ENCODE data around the gene ATP5PB. TPM values are rescaled to one million over a fixed set of nuclear protein-coding genes. Genes with fewer than 3 reads are reported as not detected.

The ATP5PB gene
- polyA plus RNA-seq, 1 donor from 2014 or later: 597 TPM

DNA sequence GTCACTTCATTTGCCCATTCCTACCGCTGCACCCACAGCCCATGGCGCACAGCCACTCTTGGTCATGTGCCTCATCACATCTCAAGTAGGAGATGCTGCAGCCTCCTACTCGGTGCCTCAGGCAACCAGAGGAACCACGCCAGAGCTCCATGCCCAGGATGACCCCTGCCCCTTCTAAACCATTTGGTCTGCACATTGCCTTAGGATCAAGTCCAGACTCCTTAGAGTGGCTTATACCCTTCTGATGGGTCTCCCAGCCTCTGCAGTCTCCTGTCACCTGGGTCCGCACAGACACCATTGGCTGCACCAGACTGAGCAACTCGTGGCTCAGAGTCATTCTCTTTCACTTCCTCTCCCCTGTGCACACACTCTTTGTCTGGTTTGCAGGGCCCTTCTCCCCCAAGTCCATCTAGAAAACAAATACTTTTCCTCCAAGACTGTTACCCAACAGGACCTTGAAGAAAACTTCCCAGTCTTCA is 56.4 kb downstream of the ATP5PB start:
- Histone ChIP-seq H3K4me2 (ENCODE audit: low read length) (no peak overlapping the region), H3K9ac (ENCODE audit: low read length) (no peak overlapping the region), H3K4me3 (ENCODE audit: low read length) (no peak overlapping the region), H2AFZ (ENCODE audit: low read depth, low read length) (no peak overlapping the region), H3K79me2 (replicated peaks; ENCODE audit: insufficient read depth, low read length) (no peaks in the 10 kb centered on the region), H3K9me2 (ENCODE audit: insufficient read depth, low read length) (no peaks in the 10 kb centered on the region), H3K9me3 (ENCODE audit: low read length) (no peaks in the 10 kb centered on the region), H3K36me3 (ENCODE audit: insufficient read depth, low read length) (no peaks in the 10 kb centered on the region), H3K27me3 (ENCODE audit: insufficient read depth, low read depth, low read length) (no peaks in the 10 kb centered on the region), H4K20me1 (ENCODE audit: insufficient read depth) (no peaks in the 10 kb centered on the region), H3K27ac (ENCODE audit: low read length) (no peak overlapping the region), H3F3A (ENCODE audit: insufficient read depth, low read length, poor library complexity, severe bottlenecking) (no peaks in the 10 kb centered on the region)
- TF ChIP-seq, protein P1, sequence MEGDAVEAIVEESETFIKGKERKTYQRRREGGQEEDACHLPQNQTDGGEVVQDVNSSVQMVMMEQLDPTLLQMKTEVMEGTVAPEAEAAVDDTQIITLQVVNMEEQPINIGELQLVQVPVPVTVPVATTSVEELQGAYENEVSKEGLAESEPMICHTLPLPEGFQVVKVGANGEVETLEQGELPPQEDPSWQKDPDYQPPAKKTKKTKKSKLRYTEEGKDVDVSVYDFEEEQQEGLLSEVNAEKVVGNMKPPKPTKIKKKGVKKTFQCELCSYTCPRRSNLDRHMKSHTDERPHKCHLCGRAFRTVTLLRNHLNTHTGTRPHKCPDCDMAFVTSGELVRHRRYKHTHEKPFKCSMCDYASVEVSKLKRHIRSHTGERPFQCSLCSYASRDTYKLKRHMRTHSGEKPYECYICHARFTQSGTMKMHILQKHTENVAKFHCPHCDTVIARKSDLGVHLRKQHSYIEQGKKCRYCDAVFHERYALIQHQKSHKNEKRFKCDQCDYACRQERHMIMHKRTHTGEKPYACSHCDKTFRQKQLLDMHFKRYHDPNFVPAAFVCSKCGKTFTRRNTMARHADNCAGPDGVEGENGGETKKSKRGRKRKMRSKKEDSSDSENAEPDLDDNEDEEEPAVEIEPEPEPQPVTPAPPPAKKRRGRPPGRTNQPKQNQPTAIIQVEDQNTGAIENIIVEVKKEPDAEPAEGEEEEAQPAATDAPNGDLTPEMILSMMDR (IDR thresholded peaks at IDR 0.05; ENCODE audit: poor library complexity, severe bottlenecking): no peak
- TF ChIP-seq MXI1 (conservative IDR thresholded peaks at IDR 0.05; ENCODE audit: poor library complexity, severe bottlenecking) (no peak), EZH2 (IDR thresholded peaks at IDR 0.05; ENCODE audit: borderline replicate concordance, insufficient read depth, low read length, poor library complexity, severe bottlenecking) (no peak), TAF1 (IDR thresholded peaks at IDR 0.05; ENCODE audit: low read depth) (no peak), RAD21 (conservative IDR thresholded peaks at IDR 0.05) (no peak), SMC3 (conservative IDR thresholded peaks at IDR 0.05; ENCODE audit: poor library complexity) (no peak), POLR2AphosphoS5 (IDR thresholded peaks at IDR 0.05) (no peak), EP300 (conservative IDR thresholded peaks at IDR 0.05; ENCODE audit: poor library complexity, severe bottlenecking) (no peak)
- TF ChIP-seq, protein P2, sequence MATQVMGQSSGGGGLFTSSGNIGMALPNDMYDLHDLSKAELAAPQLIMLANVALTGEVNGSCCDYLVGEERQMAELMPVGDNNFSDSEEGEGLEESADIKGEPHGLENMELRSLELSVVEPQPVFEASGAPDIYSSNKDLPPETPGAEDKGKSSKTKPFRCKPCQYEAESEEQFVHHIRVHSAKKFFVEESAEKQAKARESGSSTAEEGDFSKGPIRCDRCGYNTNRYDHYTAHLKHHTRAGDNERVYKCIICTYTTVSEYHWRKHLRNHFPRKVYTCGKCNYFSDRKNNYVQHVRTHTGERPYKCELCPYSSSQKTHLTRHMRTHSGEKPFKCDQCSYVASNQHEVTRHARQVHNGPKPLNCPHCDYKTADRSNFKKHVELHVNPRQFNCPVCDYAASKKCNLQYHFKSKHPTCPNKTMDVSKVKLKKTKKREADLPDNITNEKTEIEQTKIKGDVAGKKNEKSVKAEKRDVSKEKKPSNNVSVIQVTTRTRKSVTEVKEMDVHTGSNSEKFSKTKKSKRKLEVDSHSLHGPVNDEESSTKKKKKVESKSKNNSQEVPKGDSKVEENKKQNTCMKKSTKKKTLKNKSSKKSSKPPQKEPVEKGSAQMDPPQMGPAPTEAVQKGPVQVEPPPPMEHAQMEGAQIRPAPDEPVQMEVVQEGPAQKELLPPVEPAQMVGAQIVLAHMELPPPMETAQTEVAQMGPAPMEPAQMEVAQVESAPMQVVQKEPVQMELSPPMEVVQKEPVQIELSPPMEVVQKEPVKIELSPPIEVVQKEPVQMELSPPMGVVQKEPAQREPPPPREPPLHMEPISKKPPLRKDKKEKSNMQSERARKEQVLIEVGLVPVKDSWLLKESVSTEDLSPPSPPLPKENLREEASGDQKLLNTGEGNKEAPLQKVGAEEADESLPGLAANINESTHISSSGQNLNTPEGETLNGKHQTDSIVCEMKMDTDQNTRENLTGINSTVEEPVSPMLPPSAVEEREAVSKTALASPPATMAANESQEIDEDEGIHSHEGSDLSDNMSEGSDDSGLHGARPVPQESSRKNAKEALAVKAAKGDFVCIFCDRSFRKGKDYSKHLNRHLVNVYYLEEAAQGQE (IDR thresholded peaks at IDR 0.05; ENCODE audit: borderline replicate concordance): no peak

- no peak overlapping the region for H3K27ac ChIP-seq (ENCODE audit: low read length)
These were observed 57.3 kb downstream of the ATP5PB start for GRCh38 chr1:111506561-111506960.

More at GRCh38 chr1:111506561-111506960, 57.3 kb downstream of the ATP5PB start:
- no peaks in the 10 kb centered on the region for H3K9me3 ChIP-seq (ENCODE audit: low read length)
- TF ChIP-seq SMC3 (conservative IDR thresholded peaks at IDR 0.05; ENCODE audit: poor library complexity): no peak
- TF ChIP-seq, protein P2 (IDR thresholded peaks at IDR 0.05; ENCODE audit: borderline replicate concordance): no peak
- TF ChIP-seq POLR2AphosphoS5 (IDR thresholded peaks at IDR 0.05): no peak
- no peak for TF ChIP-seq TAF1 (IDR thresholded peaks at IDR 0.05; ENCODE audit: low read depth)
- TF ChIP-seq, protein P1 (IDR thresholded peaks at IDR 0.05; ENCODE audit: poor library complexity, severe bottlenecking): no peak
- TF ChIP-seq EP300 (conservative IDR thresholded peaks at IDR 0.05; ENCODE audit: poor library complexity, severe bottlenecking): no peak
- no peak for TF ChIP-seq RAD21 (conservative IDR thresholded peaks at IDR 0.05)
- TF ChIP-seq MXI1 (conservative IDR thresholded peaks at IDR 0.05; ENCODE audit: poor library complexity, severe bottlenecking): no peak
- TF ChIP-seq EZH2 (IDR thresholded peaks at IDR 0.05; ENCODE audit: borderline replicate concordance, insufficient read depth, low read length, poor library complexity, severe bottlenecking): no peak
- no peaks in the 10 kb centered on the region for H3F3A ChIP-seq (ENCODE audit: insufficient read depth, low read length, poor library complexity, severe bottlenecking)
- H3K27me3 ChIP-seq (ENCODE audit: insufficient read depth, low read depth, low read length): no peaks in the 10 kb centered on the region
- no peak overlapping the region for H3K4me2 ChIP-seq (ENCODE audit: low read length)
- no peaks in the 10 kb centered on the region for H4K20me1 ChIP-seq (ENCODE audit: insufficient read depth)
- H3K36me3 ChIP-seq (ENCODE audit: insufficient read depth, low read length): no peaks in the 10 kb centered on the region
- no peak overlapping the region for H3K4me3 ChIP-seq (ENCODE audit: low read length)
- H3K9me2 ChIP-seq (ENCODE audit: insufficient read depth, low read length): no peaks in the 10 kb centered on the region
- H3K9ac ChIP-seq (ENCODE audit: low read length): no peak overlapping the region
- H2AFZ ChIP-seq (ENCODE audit: low read depth, low read length): no peak overlapping the region
- H3K79me2 ChIP-seq (replicated peaks; ENCODE audit: insufficient read depth, low read length): no peaks in the 10 kb centered on the region
